Nucleus accumbens (tissue), 56 donors: ENCODE results near the gene RAB35.
A peak's percentile ranks its signal among the peaks of the same experiment; 100 is the strongest.

ENCODE experiments used
- DNase-seq, 56 donors: peaks; one replicate each; lab custom pipeline; 2025; lab: John Stamatoyannopoulos, UW

The RAB35 gene

GRCh38 chr12:120134307-120134980 lies 17.9 kb upstream of the RAB35 start:
- DNase-seq: no peak

- DNase-seq: peak in 1 of 56 donors; percentile 8
Measured at GRCh38 chr12:120132863-120133385, 16.4 kb upstream of the RAB35 start.

GRCh38 chr12:120132054-120132836 lies 15.7 kb upstream of the RAB35 start:
- no peak for DNase-seq

GRCh38 chr12:120131116-120131515 lies 14.6 kb upstream of the RAB35 start:
- no peak for DNase-seq

DNA sequence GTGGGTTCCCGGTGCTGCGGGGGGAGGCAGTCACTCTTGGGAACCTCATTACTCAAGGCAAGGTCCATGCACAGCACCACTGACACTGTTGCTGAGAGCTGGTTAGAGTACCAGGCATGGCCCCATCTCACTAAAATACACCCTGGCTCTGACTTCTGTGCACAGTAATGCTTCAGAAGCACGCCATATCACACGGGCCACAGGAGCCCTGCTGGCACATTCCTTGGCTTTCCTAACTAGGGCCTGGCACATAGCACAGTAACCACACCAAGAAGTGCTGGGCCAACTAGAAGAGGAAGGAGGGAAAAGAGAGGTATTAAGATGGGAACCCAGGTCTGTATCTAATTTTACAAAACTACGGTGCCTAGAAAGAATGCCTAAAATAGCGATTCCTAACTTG lies 13.5 kb upstream of the RAB35 start:
- DNase-seq: no peak

DNA sequence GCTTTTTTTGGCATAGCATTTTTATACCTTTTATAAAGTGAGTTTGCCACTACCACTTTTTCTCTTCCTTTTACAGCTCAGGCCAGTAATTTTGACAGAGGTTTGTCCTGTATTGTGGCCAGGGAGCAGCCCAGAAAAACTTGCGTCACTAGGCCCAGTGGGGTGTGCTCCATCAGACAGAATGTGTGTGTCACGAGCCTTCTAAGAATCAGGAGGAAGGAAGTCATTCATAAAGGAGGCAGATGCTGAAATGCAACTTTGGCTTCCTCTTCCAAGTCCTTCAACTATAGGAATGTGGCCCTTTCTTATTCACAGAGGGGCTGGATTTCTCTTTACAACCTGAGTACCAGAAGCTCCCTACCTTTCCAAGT lies 10.1 kb upstream of the RAB35 start:
- DNase-seq: peak in 1 of 56 donors; percentile 13

DNA sequence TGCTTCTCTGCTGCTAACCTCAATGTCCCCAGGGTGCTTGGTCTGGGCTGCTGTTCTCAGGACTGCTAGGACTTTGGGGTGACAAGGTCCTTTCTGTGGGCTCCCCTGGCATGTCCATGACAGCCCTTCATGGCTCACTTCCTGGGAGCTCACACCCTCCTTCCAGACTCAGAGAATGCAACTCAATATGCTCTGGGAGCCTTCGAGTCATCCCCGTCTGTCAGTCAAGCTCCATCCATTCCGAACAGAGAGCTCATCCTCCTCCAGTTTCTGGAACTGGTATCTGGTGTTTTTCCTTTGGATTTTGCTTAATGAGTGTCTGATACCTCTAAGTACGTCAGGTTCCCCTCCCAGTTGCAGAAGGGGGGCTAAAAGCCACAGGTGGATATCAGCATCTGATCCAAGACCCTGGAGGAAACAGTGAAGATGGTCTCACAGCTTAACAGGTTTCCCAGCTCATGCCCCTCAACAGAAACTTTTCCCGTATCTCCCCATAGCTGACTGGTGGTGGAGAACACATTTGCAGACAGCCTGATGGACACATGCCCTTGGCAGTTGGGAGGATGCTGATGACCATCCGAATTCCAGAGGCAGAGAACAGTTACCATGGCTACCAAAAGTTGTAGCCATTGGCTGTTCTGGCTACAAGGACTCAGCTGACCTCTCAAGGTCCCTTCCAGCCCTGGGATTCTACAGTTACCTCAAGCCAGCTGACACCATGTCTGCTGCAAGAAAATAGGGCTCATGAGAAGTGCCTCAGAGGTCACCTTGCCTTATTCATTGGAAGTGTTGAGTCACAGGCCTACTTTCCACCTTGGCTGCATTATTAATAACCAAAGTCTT lies 9.5 kb upstream of the RAB35 start:
- DNase-seq: peak in 3 of 56 donors; percentile 17 to 21 (median 18)

GRCh38 chr12:120125029-120125428 lies 8.5 kb upstream of the RAB35 start:
- no peak for DNase-seq

- DNase-seq: no peak
Measured at GRCh38 chr12:120121766-120122293, 5.3 kb upstream of the RAB35 start.

GRCh38 chr12:120121343-120121742 lies 4.8 kb upstream of the RAB35 start:
- no peak for DNase-seq

DNA sequence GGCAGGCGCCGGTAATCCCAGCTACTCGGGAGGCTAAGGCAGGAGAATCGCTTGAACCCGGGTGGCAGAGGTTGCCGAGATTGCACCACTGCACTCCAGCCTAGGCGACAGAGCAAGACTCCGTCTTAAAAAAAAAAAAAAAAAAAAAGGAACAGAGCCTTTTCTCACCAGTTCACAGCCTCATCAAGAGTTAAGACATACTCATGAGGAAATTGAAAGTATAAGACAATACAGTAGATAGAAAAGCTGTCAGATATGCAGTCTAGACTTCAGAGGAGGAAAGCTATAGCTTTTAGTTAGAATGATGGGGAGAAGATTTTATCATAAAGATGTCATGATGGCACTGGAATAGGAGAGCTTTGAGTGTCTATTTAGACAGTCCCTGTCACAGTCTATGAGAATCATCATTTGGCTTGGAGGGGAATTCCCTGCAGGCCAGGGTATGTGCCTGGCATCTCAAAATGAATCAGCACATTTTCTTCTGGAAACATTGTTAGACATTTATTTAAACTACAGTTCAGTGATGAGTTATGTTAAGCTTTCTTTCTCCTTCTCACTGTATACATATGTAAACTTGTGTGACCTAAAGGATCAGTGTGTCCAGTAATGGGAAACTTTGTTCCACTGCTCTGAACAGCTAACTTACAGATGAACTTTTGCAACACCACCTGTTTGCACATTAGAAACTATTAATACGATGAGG lies 2.9 kb upstream of the RAB35 start:
- DNase-seq: no peak

- DNase-seq: no peak
Measured at GRCh38 chr12:120118321-120119061, 1.9 kb upstream of the RAB35 start.

GRCh38 chr12:120117961-120118320 lies 1.4 kb upstream of the RAB35 start:
- no peak for DNase-seq

DNA sequence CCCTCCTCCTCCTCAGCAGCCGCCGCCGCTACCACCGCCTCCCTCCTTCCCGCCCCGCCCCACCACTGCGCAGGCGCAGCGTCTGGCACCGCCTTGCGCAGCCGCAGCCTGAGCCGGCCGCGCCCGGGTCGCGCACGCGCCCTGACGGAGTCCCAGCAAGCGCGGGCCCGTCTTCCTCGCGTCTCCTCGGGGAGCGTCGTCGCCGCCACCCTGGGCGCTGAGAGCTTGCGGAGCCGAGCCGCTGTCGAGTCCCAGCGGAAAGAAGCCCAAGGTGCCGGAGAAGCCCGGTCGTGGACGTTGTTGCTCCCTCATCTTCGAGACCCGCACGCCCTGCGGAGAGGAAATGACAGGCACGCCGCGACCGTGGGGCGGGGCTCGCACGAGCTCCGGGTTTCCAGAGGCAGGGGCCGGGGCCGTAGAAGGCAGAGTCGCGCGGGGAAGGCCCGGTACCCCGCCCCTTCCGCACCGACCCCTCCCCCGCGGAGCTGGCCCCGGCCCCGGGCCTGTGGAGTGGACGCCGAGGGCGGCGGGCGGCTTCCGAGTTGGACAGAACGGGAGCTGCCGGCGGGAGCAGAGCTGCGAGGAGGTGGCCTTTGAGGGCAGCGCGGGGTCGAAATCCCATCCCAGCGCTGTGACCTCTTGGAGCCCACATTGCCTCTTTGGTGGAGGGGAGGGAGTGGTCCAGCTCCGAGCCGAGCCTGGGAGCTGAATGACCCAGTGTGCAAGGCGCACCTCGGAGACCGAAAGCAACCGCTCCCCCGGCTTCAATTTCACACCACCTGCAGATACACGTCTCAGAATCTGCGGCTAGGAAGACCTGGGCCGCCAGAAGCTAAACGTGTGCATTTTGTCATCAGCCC lies 469 bp upstream of the RAB35 start:
- DNase-seq: peak; percentile 31 to 98 (median 91)

GRCh38 chr12:120115692-120116440 lies 687 bp downstream of the RAB35 start:
- DNase-seq: no peak

GRCh38 chr12:120115066-120115465 lies 1.5 kb downstream of the RAB35 start:
- DNase-seq: no peak
